Activated CD8-positive, alpha-beta T cell treated with anti-CD3 and anti-CD28 coated beads for 36 hours (primary cell): ENCODE results near the gene FOXL2. TPM values are rescaled to one million over a fixed set of nuclear protein-coding genes. Genes with fewer than 3 reads are reported as not detected.

ENCODE experiments used
- ATAC-seq: fragments of 200-7000 bp; cut with Tn5 transposase; one replicate; pipeline ENCODE4 v1.10.0; 2021; ENCODE audit warnings: mild to moderate bottlenecking, moderate library complexity
- CTCF ChIA-PET: fragments of 350-600 bp; sonication (Branson Sonifier 250); formaldehyde crosslinking; loops from one replicate; lab custom pipeline; 2021; ENCODE audit warnings: antibody characterized with exemption; lab: Charles Lee
- POLR2A ChIA-PET: fragments of 350-600 bp; sonication (Branson Sonifier 250); formaldehyde crosslinking; loops from one replicate; lab custom pipeline; 2021; ENCODE audit warnings: antibody characterized with exemption; lab: Charles Lee
- DNase-seq: peaks from one replicate; pipeline ENCODE4 v3.0.0-alpha.2; 2020
- H3K27ac Mint-ChIP-seq: one replicate; pipeline ENCODE4 v1.8.0; 2021; ENCODE audit warnings: mild to moderate bottlenecking, mixed read lengths
- H3K27me3 Mint-ChIP-seq: one replicate; pipeline ENCODE4 v1.8.0; 2021; ENCODE audit warnings: mixed read lengths
- H3K36me3 Mint-ChIP-seq: one replicate; pipeline ENCODE4 v1.8.0; 2021; ENCODE audit warnings: low read depth, mixed read lengths
- H3K4me1 Mint-ChIP-seq: one replicate; pipeline ENCODE4 v1.8.0; 2021; ENCODE audit warnings: low read depth, mixed read lengths
- H3K4me3 Mint-ChIP-seq: one replicate; pipeline ENCODE4 v1.8.0; 2021; ENCODE audit warnings: mild to moderate bottlenecking, moderate library complexity, mixed read lengths
- H3K9me3 Mint-ChIP-seq: one replicate; pipeline ENCODE4 v1.8.0; 2021; ENCODE audit warnings: mixed read lengths
- CTCF ChIP-seq: fragments of 200-600 bp; IDR thresholded peaks from one replicate; pipeline ENCODE4 v1.8.0; 2022; ENCODE audit warnings: antibody characterized with exemption, mild to moderate bottlenecking
- intact Hi-C: fragments of 100-400 bp; cut with micrococcal nuclease; formaldehyde crosslinking; loops from one replicate; pipeline ENCODE4 v1.10.0; 2022
- total RNA-seq, 2 experiments: library from RNA; stranded (reverse); gene quantifications; one replicate each; pipeline ENCODE4 v1.2.3, GENCODE V29; 2021

The FOXL2 gene
- total RNA-seq, 2 experiments from 2014 or later: not detected

DNA sequence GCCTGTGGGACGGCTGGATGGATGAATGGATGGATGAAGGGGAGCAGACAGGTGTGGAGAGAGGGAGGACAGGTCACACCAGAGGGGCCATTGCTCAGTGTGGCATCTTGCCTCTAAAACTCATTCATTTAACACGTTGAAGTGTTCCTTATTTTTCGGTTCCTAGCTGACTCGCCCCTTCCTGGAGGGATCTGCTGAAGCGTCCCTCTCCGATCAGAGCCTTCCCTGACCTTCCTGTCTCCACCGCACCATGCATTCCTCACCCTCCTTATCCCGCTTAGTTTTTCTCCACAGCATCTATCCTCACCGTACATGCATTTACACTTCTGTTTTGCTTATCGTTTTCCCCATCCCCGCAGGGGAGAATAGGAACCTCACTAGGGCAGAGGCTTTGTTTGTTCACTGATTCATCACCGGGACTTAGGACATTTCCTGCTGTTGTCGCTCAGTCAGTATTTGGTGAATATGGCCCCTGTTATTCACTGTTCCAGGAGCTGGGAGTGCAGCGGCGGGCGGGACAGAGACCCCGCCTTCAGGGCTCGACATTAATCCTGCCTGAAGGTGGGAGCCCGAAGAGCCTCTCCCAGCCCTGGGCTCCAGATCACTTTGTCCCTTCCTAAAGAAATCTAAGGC is 32.0 kb downstream of the FOXL2 start:
- intact Hi-C loops: loop anchor here (2.0 to 10.0 kb wide), 2 partner anchors 320 to 440 kb away; partner anchors contain the start of gene CEP70
- POLR2A ChIA-PET: interaction anchor here (0.7 to 2.0 kb wide), 5 partner anchors 9 to 320 kb away, joined by 3 to 6 read pairs (median 4); partner anchors contain the start of gene CEP70
- Mint-ChIP-seq H3K9me3 (no peaks in the 10 kb centered on the region), H3K27ac (no peak overlapping the region), H3K4me1 (peaks cover 3% of the 10 kb centered on the region), H3K4me3 (peak overlapping the region; percentile 80), H3K36me3 (no peaks in the 10 kb centered on the region), H3K27me3 (peaks cover 4% of the 10 kb centered on the region)
- DNase-seq (no peak), ATAC-seq (peak; percentile 2)
- TF ChIP-seq CTCF: no peak
- CTCF ChIA-PET: interaction anchor here (0.7 to 11.1 kb wide), 95 partner anchors 7 to 845 kb away, joined by 3 to 347 read pairs (median 6); partner anchors contain the start of genes CEP70, ESYT3, FAIM and PIK3CB

GRCh38 chr3:138913766-138914165 is 33.2 kb downstream of the FOXL2 start:
- Mint-ChIP-seq H3K36me3 (no peaks in the 10 kb centered on the region), H3K4me3 (no peak overlapping the region), H3K4me1 (peaks cover 3% of the 10 kb centered on the region), H3K9me3 (no peaks in the 10 kb centered on the region), H3K27ac (no peak overlapping the region), H3K27me3 (peaks cover 2% of the 10 kb centered on the region)
- DNase-seq: no peak
- intact Hi-C loops: loop anchor here (2.0 to 10.0 kb wide), 2 partner anchors 319 to 439 kb away; partner anchors contain the start of gene CEP70
- POLR2A ChIA-PET: no interaction called here
- TF ChIP-seq CTCF: no peak
- CTCF ChIA-PET: interaction anchor here (1.0 to 10.0 kb wide), 6 partner anchors 10 to 434 kb away, joined by 3 to 347 read pairs (median 9); partner anchors contain the start of gene CEP70
- ATAC-seq: no peak

DNA sequence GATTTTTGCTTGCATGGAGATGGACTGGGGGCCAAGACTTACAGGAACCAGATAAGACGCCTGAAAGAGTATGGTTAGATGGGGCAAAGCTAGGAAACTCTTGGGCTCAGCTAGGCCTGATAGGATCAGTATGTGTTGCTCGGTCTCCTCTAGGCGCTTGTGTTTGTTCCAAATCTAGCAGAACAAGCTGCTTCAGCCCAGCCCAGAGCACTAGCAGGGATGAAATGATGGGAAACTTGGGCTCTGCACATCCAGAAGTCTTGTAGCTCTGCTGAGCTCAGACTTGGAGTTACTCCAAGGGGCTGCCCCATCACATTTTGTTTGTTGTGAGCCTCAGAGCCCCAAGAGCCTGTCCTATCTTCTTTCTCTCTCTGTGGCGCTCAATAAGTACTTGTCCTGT is 34.7 kb downstream of the FOXL2 start:
- no peak overlapping the region for H3K27ac Mint-ChIP-seq

DNA sequence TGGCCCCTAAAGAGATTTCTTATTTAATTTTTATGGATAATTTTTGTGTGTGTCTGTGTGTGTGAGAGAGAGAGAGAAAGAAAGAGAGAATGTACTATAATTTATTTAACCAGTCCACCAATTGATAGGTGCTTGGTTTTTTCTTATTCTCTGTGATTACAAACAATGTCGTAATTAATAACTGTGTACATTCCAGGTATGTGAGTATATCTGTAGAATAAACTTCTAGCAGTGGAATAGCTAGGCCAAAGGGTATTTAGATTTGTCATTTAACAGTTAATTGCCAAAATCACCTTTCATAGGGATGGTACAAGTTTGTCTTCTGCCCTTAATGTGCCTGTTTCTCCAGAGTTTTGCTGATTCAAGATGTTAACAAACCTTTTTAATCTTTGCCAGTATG is 35.3 kb downstream of the FOXL2 start:
- Mint-ChIP-seq H3K4me1 (peaks cover 3% of the 10 kb centered on the region), H3K4me3 (no peak overlapping the region), H3K36me3 (no peaks in the 10 kb centered on the region), H3K27me3 (no peaks in the 10 kb centered on the region), H3K27ac (no peak overlapping the region), H3K9me3 (no peaks in the 10 kb centered on the region)
- ChIA-PET CTCF (interaction anchor here (1.2 to 10.0 kb wide), 4 partner anchors 12 to 317 kb away, joined by 4 to 347 read pairs (median 16); partner anchors contain the start of gene CEP70), POLR2A (no interaction called here)
- DNase-seq (no peak), ATAC-seq (no peak)
- TF ChIP-seq CTCF: no peak
- intact Hi-C loops: loop anchor here (10.0 kb wide), 1 partner anchor 437 kb away; no protein-coding TSS in a partner anchor

More for the DNA sequence above, 34.7 kb downstream of the FOXL2 start:
- Mint-ChIP-seq H3K36me3 (no peaks in the 10 kb centered on the region), H3K4me3 (no peak overlapping the region), H3K9me3 (no peaks in the 10 kb centered on the region), H3K4me1 (peaks cover 3% of the 10 kb centered on the region), H3K27me3 (no peaks in the 10 kb centered on the region)
- TF ChIP-seq CTCF: no peak
- ATAC-seq (no peak), DNase-seq (no peak)
- intact Hi-C loops: loop anchor here (10.0 kb wide), 1 partner anchor 437 kb away; no protein-coding TSS in a partner anchor
- POLR2A ChIA-PET: no interaction called here
- CTCF ChIA-PET: interaction anchor here (1.2 to 10.0 kb wide), 6 partner anchors 11 to 433 kb away, joined by 3 to 347 read pairs (median 9); partner anchors contain the start of gene CEP70

DNA sequence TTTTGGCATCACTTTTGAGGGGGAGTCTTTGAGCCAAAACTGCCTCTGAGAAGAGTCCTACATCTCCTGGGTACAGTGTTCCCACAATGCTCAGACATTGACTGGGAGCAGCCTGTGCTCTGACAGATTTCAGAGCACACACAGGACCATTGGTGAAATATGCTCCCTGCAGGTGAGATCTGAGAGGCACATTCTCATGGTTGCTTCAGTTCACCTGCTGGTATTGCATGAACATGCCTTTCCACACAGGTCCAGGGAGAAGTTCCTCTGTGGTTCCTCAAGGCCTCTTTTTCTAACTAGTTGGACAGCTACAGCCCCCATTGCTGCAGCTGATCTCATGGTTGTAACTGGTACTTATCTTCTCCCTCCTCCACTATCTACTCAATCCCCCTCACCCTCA is 37.0 kb downstream of the FOXL2 start:
- CTCF ChIA-PET: interaction anchor here (1.7 to 10.0 kb wide), 2 partner anchors 14 to 214 kb away, joined by 4 to 347 read pairs; no protein-coding TSS in a partner anchor
- H3K9me3 Mint-ChIP-seq: no peaks in the 10 kb centered on the region

More for the DNA sequence above, 37.0 kb downstream of the FOXL2 start:
- DNase-seq: no peak
- H3K4me1 Mint-ChIP-seq: peaks cover 1% of the 10 kb centered on the region
- ATAC-seq: no peak
- no peaks in the 10 kb centered on the region for H3K36me3 Mint-ChIP-seq
- POLR2A ChIA-PET: no interaction called here
- intact Hi-C loops: loop anchor here (10.0 kb wide), 1 partner anchor 435 kb away; no protein-coding TSS in a partner anchor
- H3K27me3 Mint-ChIP-seq: no peaks in the 10 kb centered on the region
- no peak for TF ChIP-seq CTCF
- no peak overlapping the region for H3K4me3 Mint-ChIP-seq
- no peak overlapping the region for H3K27ac Mint-ChIP-seq
